Heart left ventricle (tissue), 16 donors: Measurements from ENCODE around the gene MSL3. TPM values are rescaled to one million over a fixed set of nuclear protein-coding genes. Genes with fewer than 3 reads are reported as not detected.

ENCODE experiments used
- ATAC-seq, 4 donors: fragments of 200-7000 bp; cut with Tn5 transposase; one replicate each; pipeline ENCODE4 v1.9.1; 2020 to 2022; ENCODE audit warnings: moderate library complexity in 4 of 4, mild to moderate bottlenecking in 3 of 4, moderate number of reproducible peaks in 1 of 4
- DNase-seq, 5 donors: peaks; one replicate each; pipeline ENCODE4 v3.0.0-alpha.2; 2020
- H3K27ac ChIP-seq, 12 donors: fragments of 200-600 bp; sonication (generic) in 4 of 12; one replicate each; pipeline versions ENCODE4 v1.5.0 to v1.8.0; 2016 to 2022; ENCODE audit warnings: mild to moderate bottlenecking in 2 of 12
- H3K27me3 ChIP-seq, 9 donors: fragments of 200-600 bp; sonication (generic) in 2 of 9; one replicate each; pipeline versions ENCODE4 v1.5.1 to v1.8.0; 2016 to 2022; ENCODE audit warnings: mild to moderate bottlenecking in 3 of 9
- H3K36me3 ChIP-seq, 9 donors: fragments of 200-600 bp; sonication (generic) in 2 of 9; one replicate each; pipeline versions ENCODE4 v1.5.0 to v1.8.0; 2018 to 2022; ENCODE audit warnings: mild to moderate bottlenecking in 2 of 9
- H3K4me1 ChIP-seq, 12 donors: fragments of 200-600 bp; sonication (generic) in 4 of 12; one replicate each; pipeline versions ENCODE4 v1.5.0 to v1.8.0; 2016 to 2022; ENCODE audit warnings: mild to moderate bottlenecking in 3 of 12
- H3K4me3 ChIP-seq, 12 donors: fragments of 200-600 bp; sonication (generic) in 4 of 12; one replicate each; pipeline versions ENCODE4 v1.5.0 to v1.8.0; 2017 to 2022; ENCODE audit warnings: mild to moderate bottlenecking in 9 of 12, moderate library complexity in 4 of 12
- H3K9me3 ChIP-seq, 12 donors: fragments of 200-600 bp; sonication (generic) in 4 of 12; one replicate each; pipeline versions ENCODE4 v1.5.0 to v1.8.0; 2016 to 2022; ENCODE audit warnings: mild to moderate bottlenecking in 1 of 12
- POLR2A ChIP-seq, 2 donors: fragments of 450-650 bp; IDR thresholded peaks; one replicate each; pipeline ENCODE4 v1.6.1; 2017; ENCODE audit warnings: antibody characterized with exemption in 2 of 2, mild to moderate bottlenecking in 2 of 2, moderate library complexity in 2 of 2
- WGBS, 4 donors: extraction: QIAGEN DNeasy Blood & Tissue Kit in 2 of 4; methylation state at CpG; one replicate each; pipeline versions ENCODE4 v1.1.5 to v1.1.7; 2013 to 2018; 5-methylcytosine and 5-hydroxymethylcytosine counted together
- intact Hi-C, 10 donors: fragments of 100-400 bp; cut with DNase I; formaldehyde crosslinking; loops; one replicate each; pipeline versions ENCODE4 v1.11.1 to v1.14.2; 2022
- polyA plus RNA-seq, 2 donors: library from polyadenylated mRNA; stranded (reverse); fragments of 200-250 nt; gene quantifications; one replicate each; pipeline ENCODE4 v1.2.3, GENCODE V29; 2013
- total RNA-seq, 9 donors: library from RNA; depleted of rRNA in 2 of 9; stranded (reverse); fragments of >200 nt in 2 of 9; fragmentation: NEBNext Ultra II Directional in 3 of 9; extraction: Animal tissue kit (Norgen Biotek cat#: 25700) in 3 of 9; gene quantifications; one replicate each; pipeline versions ENCODE4 v1.1.0 to v1.2.4, GENCODE V29; 2016 to 2023
- TF ChIP-seq, protein P1 (sequence below), 12 donors: fragments of 200-600 bp; sonication (generic) in 4 of 12; IDR thresholded peaks; one replicate each; pipeline versions ENCODE4 v1.5.0 to v1.8.0; 2018 to 2022; ENCODE audit warnings: antibody characterized with exemption in 12 of 12, mild to moderate bottlenecking in 5 of 12
- donor health status: ischemic (EF 13 %, LVEDD 7.1; RV severe dilation, severe dysfunction).
- donor health status: healthy with polysubstance abuse.
- donor health status: DM: no; HTN: yes; CAD: no.
- donor health status: DM: no; HTN: no; CAD: no.
- donor health status: ischemic (EF 25% LVEDD 6.9; RV normal size, moderate dysfunction).
- donor health status: ischemic (EF 25% LVEDD 5.7; RV mildly dilated, moderate dysfunction).
- donor health status: healthy.
- donor health status: DM: yes; HTN: yes; CAD: no.
- donor health status: ischemic (EF 35%, LVEDD 5.7; RV mildly dilated, moderate dysfunction).
- donor health status: nonischemic (EF 11% LVEDD 7.7; RV severe dilation, severe dysfunction).
- donor health status: DM: yes; HTN: yes; CAD: no.
- donor health status: PGD.
- donor health status: ischemic (EF 29% LVEDD 5.4; RV normal size, mild dysfunction).
- donor health status: nonischemic (EF 23%, LVEDD 6.1; RV moderate dilation, normal function).

The MSL3 gene
- total and polyA plus RNA-seq, 11 donors, result 11.0 to 25.9 (median 13.2) TPM

DNA sequence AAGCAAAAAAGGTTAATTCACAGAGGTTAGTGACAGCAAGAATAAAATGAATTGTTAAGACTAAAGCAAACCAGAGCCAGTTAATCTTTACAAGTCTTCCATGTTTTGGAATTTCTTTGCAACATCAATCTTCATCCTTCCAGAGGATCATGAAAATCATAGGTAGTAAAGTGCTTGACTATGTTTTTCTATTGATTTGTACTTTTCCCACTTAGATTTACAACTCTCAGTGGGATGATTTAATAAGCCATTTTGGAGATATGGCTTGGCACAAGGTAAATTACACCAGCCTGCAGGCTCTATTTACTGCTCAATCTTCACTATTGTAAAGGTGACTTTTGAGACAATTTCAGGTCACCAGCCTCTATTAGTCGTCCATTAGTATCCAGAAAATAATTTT lies 26.5 kb downstream of the MSL3 start:
- Histone ChIP-seq H3K27me3 (peaks cover 0 to 6% (median 0%) of the 10 kb centered on the region in 9 donors), H3K4me1 (no peaks in the 10 kb centered on the region), H3K36me3 (no peaks in the 10 kb centered on the region), H3K27ac (no peak overlapping the region), H3K9me3 (no peaks in the 10 kb centered on the region), H3K4me3 (no peak overlapping the region)
- WGBS, 4 donors, result 33 to 93% (median 72%) methylated on average over 1 of the region's 1 CpG
- intact Hi-C loops, result no loop called here
- DNase-seq (no peak), ATAC-seq (no peak)
- TF ChIP-seq POLR2A (IDR thresholded peaks at IDR 0.05), result no peak
- TF ChIP-seq, protein P1, sequence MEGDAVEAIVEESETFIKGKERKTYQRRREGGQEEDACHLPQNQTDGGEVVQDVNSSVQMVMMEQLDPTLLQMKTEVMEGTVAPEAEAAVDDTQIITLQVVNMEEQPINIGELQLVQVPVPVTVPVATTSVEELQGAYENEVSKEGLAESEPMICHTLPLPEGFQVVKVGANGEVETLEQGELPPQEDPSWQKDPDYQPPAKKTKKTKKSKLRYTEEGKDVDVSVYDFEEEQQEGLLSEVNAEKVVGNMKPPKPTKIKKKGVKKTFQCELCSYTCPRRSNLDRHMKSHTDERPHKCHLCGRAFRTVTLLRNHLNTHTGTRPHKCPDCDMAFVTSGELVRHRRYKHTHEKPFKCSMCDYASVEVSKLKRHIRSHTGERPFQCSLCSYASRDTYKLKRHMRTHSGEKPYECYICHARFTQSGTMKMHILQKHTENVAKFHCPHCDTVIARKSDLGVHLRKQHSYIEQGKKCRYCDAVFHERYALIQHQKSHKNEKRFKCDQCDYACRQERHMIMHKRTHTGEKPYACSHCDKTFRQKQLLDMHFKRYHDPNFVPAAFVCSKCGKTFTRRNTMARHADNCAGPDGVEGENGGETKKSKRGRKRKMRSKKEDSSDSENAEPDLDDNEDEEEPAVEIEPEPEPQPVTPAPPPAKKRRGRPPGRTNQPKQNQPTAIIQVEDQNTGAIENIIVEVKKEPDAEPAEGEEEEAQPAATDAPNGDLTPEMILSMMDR (IDR thresholded peaks at IDR 0.05), result no peak

DNA sequence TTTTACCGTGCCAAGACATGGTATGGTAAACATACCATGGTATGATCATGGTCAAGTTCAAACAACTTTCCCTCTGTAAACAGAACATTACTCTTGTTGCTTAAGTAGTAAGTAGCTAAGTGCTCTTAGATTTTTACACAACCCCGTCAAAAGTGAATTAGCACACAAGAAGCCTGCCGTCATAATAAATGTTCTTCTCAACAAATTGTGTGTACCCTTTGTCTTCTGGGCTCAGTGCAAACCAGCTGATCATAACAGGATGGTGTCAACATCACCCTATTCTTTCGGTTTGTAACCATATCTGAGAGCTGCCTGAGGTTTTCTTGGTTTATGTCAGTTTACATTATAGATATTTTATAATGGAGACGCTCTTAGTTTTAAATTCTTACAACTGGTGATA lies 28.8 kb downstream of the MSL3 start:
- H3K4me3 ChIP-seq, result peak overlapping the region in 4 of 12 donors; percentile 21 to 34 (median 28)

DNA sequence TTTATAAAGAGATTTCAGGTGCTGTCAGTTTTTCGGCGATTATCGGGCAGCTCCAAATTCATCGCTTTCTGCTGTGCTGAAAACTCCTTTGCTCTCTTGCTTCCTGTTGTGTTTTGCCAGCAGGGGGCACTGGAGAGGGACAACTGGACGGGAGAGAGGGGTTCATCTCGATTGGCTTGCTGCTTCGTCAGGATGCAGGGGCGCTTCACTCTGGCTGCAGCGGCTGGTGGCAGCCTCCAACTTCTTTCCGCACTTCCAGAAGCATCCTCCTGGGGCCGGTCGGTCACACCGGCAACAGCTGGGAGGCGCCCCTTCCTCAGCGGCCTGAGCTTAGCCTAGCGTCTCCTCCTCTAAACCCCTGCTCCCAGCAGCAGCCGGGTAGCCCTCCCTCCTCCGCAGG lies 29.5 kb downstream of the MSL3 start:
- 18 to 30% (median 22%) methylated on average over 18 of the region's 18 CpGs for WGBS, 4 donors
- intact Hi-C loops, result loop anchor here in 1 of 10 donors (5.0 kb wide), 1 partner anchor 120 kb away; no protein-coding TSS in a partner anchor
- Histone ChIP-seq H3K27me3 (peaks cover 0 to 6% (median 0%) of the 10 kb centered on the region in 9 donors), H3K9me3 (no peaks in the 10 kb centered on the region), H3K36me3 (no peaks in the 10 kb centered on the region), H3K4me1 (no peaks in the 10 kb centered on the region), H3K4me3 (peak overlapping the region in 7 of 12 donors; percentile 3 to 34 (median 27)), H3K27ac (no peak overlapping the region)
- peak; percentile 37 to 67 (median 50) for DNase-seq
- ATAC-seq, result peak in 3 of 4 donors; percentile 7 to 63 (median 48)
- TF ChIP-seq, protein P1 (IDR thresholded peaks at IDR 0.05), result peak; percentile 17 to 64 (median 46)
- TF ChIP-seq POLR2A (IDR thresholded peaks at IDR 0.05), result no peak

More for the DNA sequence above, 28.8 kb downstream of the MSL3 start:
- no peak for DNase-seq
- no peaks in the 10 kb centered on the region for H3K9me3 ChIP-seq
- ATAC-seq, result no peak
- no peaks in the 10 kb centered on the region for H3K36me3 ChIP-seq
- intact Hi-C loops, result loop anchor here in 1 of 10 donors (5.0 kb wide), 1 partner anchor 120 kb away; no protein-coding TSS in a partner anchor
- 73 to 77% (median 75%) methylated on average over 5 of the region's 5 CpGs for WGBS, 4 donors
- TF ChIP-seq, protein P1 (IDR thresholded peaks at IDR 0.05), result no peak
- no peak for TF ChIP-seq POLR2A (IDR thresholded peaks at IDR 0.05)
- no peaks in the 10 kb centered on the region for H3K4me1 ChIP-seq
- peaks cover 0 to 6% (median 0%) of the 10 kb centered on the region in 9 donors for H3K27me3 ChIP-seq
- no peak overlapping the region for H3K27ac ChIP-seq

DNA sequence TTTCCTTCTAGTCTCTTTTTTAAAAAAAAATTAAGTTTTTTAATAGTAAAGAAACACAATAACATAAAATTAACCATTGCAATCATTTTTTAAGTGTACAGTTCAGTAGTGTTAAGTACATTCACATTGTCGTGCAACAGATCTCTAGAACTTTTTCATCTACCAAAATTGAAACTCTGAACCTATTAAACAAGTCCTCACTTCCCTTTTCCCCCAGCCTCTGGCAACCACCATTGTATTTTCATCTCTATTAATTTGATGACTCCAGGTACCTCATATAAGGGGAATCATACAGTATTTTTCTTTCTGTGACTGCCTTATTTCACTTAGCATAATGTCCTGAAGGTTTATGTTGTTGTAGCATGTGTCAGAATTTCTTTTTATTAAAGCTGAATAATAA lies 31.8 kb downstream of the MSL3 start:
- Histone ChIP-seq H3K27me3 (peaks cover 0 to 3% (median 0%) of the 10 kb centered on the region in 9 donors), H3K4me1 (no peaks in the 10 kb centered on the region), H3K4me3 (no peak overlapping the region), H3K9me3 (no peaks in the 10 kb centered on the region), H3K27ac (no peak overlapping the region), H3K36me3 (no peaks in the 10 kb centered on the region)
- TF ChIP-seq POLR2A (IDR thresholded peaks at IDR 0.05), result no peak
- TF ChIP-seq, protein P1 (IDR thresholded peaks at IDR 0.05), result no peak
- ATAC-seq (no peak), DNase-seq (no peak)
- intact Hi-C loops, result loop anchor here in 1 of 10 donors (5.0 kb wide), 1 partner anchor 117 kb away; no protein-coding TSS in a partner anchor
- 69 to 97% (median 80%) methylated on average over 1 of the region's 1 CpG for WGBS, 4 donors
